Endodermal cell (in vitro differentiated cells): ENCODE measurements around the gene NAV2. TPM values are rescaled to one million over a fixed set of nuclear protein-coding genes. Genes with fewer than 3 reads are reported as not detected.

Experiments
- DNase-seq: peaks from one replicate; pipeline ENCODE4 v3.0.0-alpha.2; 2017
- H3K27ac ChIP-seq: 2 replicates; pipeline ENCODE4 v1.5.1; 2013; ENCODE audit warnings: mild to moderate bottlenecking, low read depth, low read length, moderate library complexity
- H3K27me3 ChIP-seq: 2 replicates; pipeline ENCODE4 v1.6.1; 2013; ENCODE audit warnings: mild to moderate bottlenecking, low read length, moderate library complexity; ENCODE audit not compliant: insufficient read depth, control insufficient read depth, poor library complexity, severe bottlenecking
- H3K36me3 ChIP-seq: 2 replicates; pipeline ENCODE4 v1.7.0; 2013; ENCODE audit warnings: mild to moderate bottlenecking, low read length, moderate library complexity; ENCODE audit not compliant: control insufficient read depth, insufficient read depth
- H3K4me1 ChIP-seq: one replicate; pipeline ENCODE4 v1.7.0; 2013; ENCODE audit warnings: low read length; ENCODE audit not compliant: control insufficient read depth, insufficient read depth
- H3K4me3 ChIP-seq: 2 replicates; pipeline ENCODE4 v1.5.1; 2013; ENCODE audit warnings: mild to moderate bottlenecking, low read length, moderate library complexity
- H3K9ac ChIP-seq: 2 replicates; pipeline ENCODE4 v1.6.1; 2013; ENCODE audit warnings: mild to moderate bottlenecking, low read length, moderate library complexity; ENCODE audit not compliant: poor library complexity, severe bottlenecking; ENCODE audit errors: extremely low read depth
- H3K9me3 ChIP-seq: 2 replicates; pipeline ENCODE4 v1.6.1; 2013; ENCODE audit warnings: mild to moderate bottlenecking, low read length, moderate library complexity; ENCODE audit not compliant: control insufficient read depth
- H3K27ac Mint-ChIP-seq: 2 replicates; pipeline ENCODE4 v1.8.0; 2020; ENCODE audit warnings: mixed read lengths
- H3K27me3 Mint-ChIP-seq: 2 replicates; pipeline ENCODE4 v1.8.0; 2021; ENCODE audit warnings: mild to moderate bottlenecking, mixed read lengths; ENCODE audit not compliant: insufficient read depth
- H3K36me3 Mint-ChIP-seq: 2 replicates; pipeline ENCODE4 v1.8.0; 2020; ENCODE audit warnings: low read depth, mixed read lengths
- H3K4me1 Mint-ChIP-seq: 2 replicates; pipeline ENCODE4 v1.8.0; 2020; ENCODE audit warnings: mixed read lengths
- H3K4me3 Mint-ChIP-seq: 2 replicates; pipeline ENCODE4 v1.8.0; 2020; ENCODE audit warnings: mild to moderate bottlenecking, moderate library complexity, mixed read lengths
- H3K9me3 Mint-ChIP-seq: 2 replicates; pipeline ENCODE4 v1.8.0; 2020; ENCODE audit warnings: mild to moderate bottlenecking, mixed read lengths
- CTCF ChIP-seq: fragments of 200-600 bp; sonication (generic); conservative IDR thresholded peaks from 2 replicates; pipeline ENCODE4 v1.5.0; 2021; ENCODE audit warnings: antibody characterized with exemption, mild to moderate bottlenecking
- WGBS, 2 experiments: methylation state at CpG; one replicate each; pipeline versions ENCODE4 v1.1.5 to v1.1.7; 2013; ENCODE audit warnings: missing lambda C conversion rate in 2 of 2, mixed read lengths in 1 of 2; ENCODE audit not compliant: insufficient coverage in 1 of 2, insufficient read length in 1 of 2; 5-methylcytosine and 5-hydroxymethylcytosine counted together
- total RNA-seq, 2 donors: library from RNA; stranded (reverse); fragmentation: NEBNext Ultra II Directional in 1 of 2; extraction: Animal tissue kit (Norgen Biotek cat#: 25700) in 1 of 2; gene quantifications; 2 replicates in 1 of 2; 3 replicates in 1 of 2; pipeline ENCODE4 v1.2.1, GENCODE V29; 2021

The NAV2 gene
- total RNA-seq, 2 donors from 2014 or later: 37.1 to 42.4 TPM

DNA sequence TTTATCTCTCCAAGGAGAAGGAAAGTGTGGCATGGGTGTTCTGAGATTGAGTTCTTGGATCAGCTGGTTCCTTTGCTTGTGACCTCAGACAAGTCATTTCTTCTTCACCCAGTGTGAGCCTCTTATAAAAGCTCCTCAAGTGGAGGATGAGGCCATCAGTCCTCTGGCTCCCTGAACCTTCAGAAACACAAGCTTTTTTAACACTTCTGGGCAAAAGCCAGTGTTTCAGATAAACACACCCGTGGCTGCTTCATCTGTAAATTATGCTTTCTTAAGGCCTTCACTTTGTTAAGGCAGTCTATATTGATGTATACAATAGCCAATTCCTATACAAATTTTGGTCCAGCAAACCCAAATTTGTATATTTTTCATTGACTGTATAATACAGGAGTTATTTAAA, 267.8 kb downstream of the NAV2 start:
- H3K4me1 ChIP-seq: peaks cover 4% of the 10 kb centered on the region
- TF ChIP-seq CTCF: no peak
- no peak overlapping the region for H3K9ac ChIP-seq
- H3K27ac Mint-ChIP-seq: no peak overlapping the region
- no peak overlapping the region for H3K4me3 ChIP-seq
- H3K27me3 Mint-ChIP-seq: no peaks in the 10 kb centered on the region
- no peak for DNase-seq
- H3K9me3 Mint-ChIP-seq: no peaks in the 10 kb centered on the region
- H3K4me3 Mint-ChIP-seq: no peak overlapping the region
- no peaks in the 10 kb centered on the region for H3K9me3 ChIP-seq
- 93 to 100% methylated on average over 1 of the region's 1 CpG for WGBS, 2 experiments
- no peaks in the 10 kb centered on the region for H3K36me3 ChIP-seq
- no peaks in the 10 kb centered on the region for H3K36me3 Mint-ChIP-seq
- H3K4me1 Mint-ChIP-seq: peaks cover 17% of the 10 kb centered on the region
- H3K27me3 ChIP-seq: no peaks in the 10 kb centered on the region
- H3K27ac ChIP-seq: no peak overlapping the region

DNA sequence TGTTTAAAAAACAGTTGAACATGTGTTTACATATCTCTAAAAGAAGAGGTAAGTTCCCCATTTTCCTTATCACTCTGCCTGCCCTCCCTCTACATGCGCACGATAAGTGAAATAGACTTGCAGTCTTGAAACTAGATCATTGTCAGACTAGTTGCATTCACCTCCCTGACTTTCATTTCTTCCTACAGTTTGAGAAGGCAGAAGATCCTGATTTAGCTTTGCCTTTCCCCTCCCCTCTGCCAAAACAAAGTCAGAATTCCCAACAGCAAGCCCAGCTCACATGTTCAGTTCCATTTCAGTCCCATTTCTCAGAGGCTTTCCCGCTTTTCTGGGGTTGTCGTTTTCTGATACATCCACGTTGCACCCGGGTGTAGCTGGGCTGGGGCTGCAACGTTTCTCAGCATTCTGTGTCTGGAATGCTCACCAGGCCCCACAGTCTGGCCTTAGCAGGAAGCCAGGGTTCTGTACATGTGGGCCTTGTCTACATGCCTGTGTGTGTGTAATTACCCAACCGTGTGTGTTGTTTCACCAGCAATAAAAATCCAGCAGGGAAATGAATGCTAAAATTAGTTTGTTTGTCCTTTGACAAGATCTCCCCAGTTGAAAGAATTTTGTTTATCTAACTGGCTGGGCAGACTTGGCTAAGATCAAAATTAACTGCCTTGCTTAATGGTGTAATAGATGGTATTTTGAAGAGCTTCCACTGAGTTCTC, 268.5 kb downstream of the NAV2 start:
- H3K27me3 Mint-ChIP-seq: no peaks in the 10 kb centered on the region
- Histone ChIP-seq H3K9me3 (no peaks in the 10 kb centered on the region), H3K9ac (no peak overlapping the region), H3K36me3 (no peaks in the 10 kb centered on the region), H3K27me3 (no peaks in the 10 kb centered on the region), H3K4me3 (no peak overlapping the region), H3K4me1 (peaks cover 4% of the 10 kb centered on the region), H3K27ac (no peak overlapping the region)
- no peak overlapping the region for H3K27ac Mint-ChIP-seq
- no peak for DNase-seq
- no peaks in the 10 kb centered on the region for H3K9me3 Mint-ChIP-seq
- 75 to 79% methylated on average over 4 to 8 of the region's 8 CpGs for WGBS, 2 experiments
- no peak for TF ChIP-seq CTCF
- peaks cover 16% of the 10 kb centered on the region for H3K4me1 Mint-ChIP-seq
- no peak overlapping the region for H3K4me3 Mint-ChIP-seq
- no peaks in the 10 kb centered on the region for H3K36me3 Mint-ChIP-seq

GRCh38 chr11:19982774-19983495, 270.3 kb downstream of the NAV2 start:
- Mint-ChIP-seq H3K4me1 (peaks cover 17% of the 10 kb centered on the region), H3K27ac (no peak overlapping the region), H3K27me3 (no peaks in the 10 kb centered on the region), H3K9me3 (no peaks in the 10 kb centered on the region), H3K36me3 (no peaks in the 10 kb centered on the region), H3K4me3 (no peak overlapping the region)
- Histone ChIP-seq H3K27me3 (no peaks in the 10 kb centered on the region), H3K4me3 (no peak overlapping the region), H3K27ac (no peak overlapping the region), H3K4me1 (no peaks in the 10 kb centered on the region), H3K36me3 (no peaks in the 10 kb centered on the region), H3K9me3 (no peaks in the 10 kb centered on the region), H3K9ac (no peak overlapping the region)
- no peak for TF ChIP-seq CTCF
- DNase-seq: no peak
- WGBS, 2 experiments: 88 to 97% methylated on average over 3 to 5 of the region's 5 CpGs
